ENCODE data around the gene MYOT. TPM values are rescaled to one million over a fixed set of nuclear protein-coding genes. Genes with fewer than 3 reads are reported as not detected.
A peak's percentile ranks its signal among the peaks of the same experiment; 100 is the strongest.

The MYOT gene
- total RNA-seq, 1 donor from 2014 or later: 5.4 TPM

DNA sequence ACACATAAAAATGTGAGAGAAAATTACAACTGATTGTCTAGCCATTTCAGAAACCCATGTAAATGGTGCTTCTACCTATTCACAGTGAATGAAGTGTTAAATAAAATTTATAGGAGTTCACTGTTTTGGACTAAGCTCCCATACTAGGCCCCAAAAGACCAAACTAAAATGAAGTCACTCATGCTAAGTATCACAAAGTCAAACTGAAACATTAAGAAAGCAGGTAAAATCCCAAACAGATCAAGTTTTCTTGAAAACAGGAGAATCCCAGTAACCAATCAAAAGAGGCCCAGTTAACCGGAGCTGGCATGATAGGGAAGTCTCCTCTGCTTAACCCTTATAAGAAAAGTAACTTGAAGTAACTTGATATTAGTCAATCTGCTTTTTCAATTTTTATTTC, 35.2 kb upstream of the MYOT start:
- intact Hi-C loops (cut with DNase I): no loop called here
- DNase-seq (ENCODE audit: extremely low spot score in 2 of 2): no peak
- H3K27ac ChIP-seq: peak overlapping the region; percentile 14
- H3K36me3 ChIP-seq: no peaks in the 10 kb centered on the region
- H3K4me1 ChIP-seq: peaks cover 25% of the 10 kb centered on the region
- no peaks in the 10 kb centered on the region for H3K27me3 ChIP-seq
- no peak for TF ChIP-seq POLR2AphosphoS5 (IDR thresholded peaks at IDR 0.05; ENCODE audit: insufficient read depth in 1 of 2, low read depth in 1 of 2)
- no peak for TF ChIP-seq POLR2A (IDR thresholded peaks at IDR 0.05)
- no peak for TF ChIP-seq CTCF (IDR thresholded peaks at IDR 0.05)
- no peak overlapping the region for H3K4me3 ChIP-seq
- H3K9me3 ChIP-seq: no peaks in the 10 kb centered on the region

- TF ChIP-seq CTCF (IDR thresholded peaks at IDR 0.05) (no peak), POLR2A (IDR thresholded peaks at IDR 0.05) (no peak), POLR2AphosphoS5 (IDR thresholded peaks at IDR 0.05; ENCODE audit: insufficient read depth in 1 of 2, low read depth in 1 of 2) (peak in 1 of 2 donors; percentile 91)
- intact Hi-C loops (cut with DNase I): no loop called here
- Histone ChIP-seq H3K4me3 (no peak overlapping the region), H3K4me1 (peaks cover 25% of the 10 kb centered on the region), H3K27me3 (no peaks in the 10 kb centered on the region), H3K27ac (no peak overlapping the region), H3K36me3 (no peaks in the 10 kb centered on the region), H3K9me3 (no peaks in the 10 kb centered on the region)
- no peak for DNase-seq (ENCODE audit: extremely low spot score in 2 of 2)
These were observed 34.2 kb upstream of the MYOT start for GRCh38 chr5:137833463-137833862.

GRCh38 chr5:137834498-137835049, 33.1 kb upstream of the MYOT start:
- Histone ChIP-seq H3K4me1 (peaks cover 25% of the 10 kb centered on the region), H3K36me3 (no peaks in the 10 kb centered on the region), H3K27me3 (no peaks in the 10 kb centered on the region), H3K27ac (no peak overlapping the region), H3K9me3 (no peaks in the 10 kb centered on the region), H3K4me3 (no peak overlapping the region)
- DNase-seq (ENCODE audit: extremely low spot score in 2 of 2): no peak
- intact Hi-C loops (cut with DNase I): no loop called here
- TF ChIP-seq POLR2AphosphoS5 (IDR thresholded peaks at IDR 0.05; ENCODE audit: insufficient read depth in 1 of 2, low read depth in 1 of 2) (no peak), POLR2A (IDR thresholded peaks at IDR 0.05) (no peak), CTCF (IDR thresholded peaks at IDR 0.05) (no peak)

- H3K4me1 ChIP-seq: peaks cover 25% of the 10 kb centered on the region
- no peaks in the 10 kb centered on the region for H3K36me3 ChIP-seq
- no peak overlapping the region for H3K27ac ChIP-seq
- H3K4me3 ChIP-seq: no peak overlapping the region
- H3K27me3 ChIP-seq: no peaks in the 10 kb centered on the region
- intact Hi-C loops (cut with DNase I): no loop called here
- DNase-seq (ENCODE audit: extremely low spot score in 2 of 2): no peak
- TF ChIP-seq CTCF (IDR thresholded peaks at IDR 0.05): no peak
- TF ChIP-seq POLR2A (IDR thresholded peaks at IDR 0.05): no peak
- TF ChIP-seq POLR2AphosphoS5 (IDR thresholded peaks at IDR 0.05; ENCODE audit: insufficient read depth in 1 of 2, low read depth in 1 of 2): no peak
- H3K9me3 ChIP-seq: no peaks in the 10 kb centered on the region
These were observed 31.4 kb upstream of the MYOT start for GRCh38 chr5:137836298-137836697.

DNA sequence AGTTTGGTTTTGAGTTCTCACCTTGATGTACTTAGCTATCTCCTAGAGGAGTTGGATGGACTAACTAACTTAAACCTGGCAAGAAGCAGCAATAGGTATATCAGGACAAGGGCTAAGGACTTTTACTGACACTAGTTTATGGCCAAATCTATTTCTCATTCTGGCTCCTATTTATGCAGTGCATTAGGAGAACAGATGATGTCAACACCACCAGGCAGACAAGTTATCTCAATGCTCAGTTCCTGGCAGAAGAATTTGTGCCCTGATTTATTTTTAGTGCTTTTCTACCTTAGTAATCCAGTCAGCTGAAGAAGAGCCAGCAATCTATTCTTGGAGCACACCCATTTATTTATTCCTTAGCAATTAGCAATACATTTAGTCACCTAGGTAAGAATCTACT, 30.7 kb upstream of the MYOT start:
- no peak for DNase-seq (ENCODE audit: extremely low spot score in 2 of 2)
- Histone ChIP-seq H3K27me3 (no peaks in the 10 kb centered on the region), H3K9me3 (no peaks in the 10 kb centered on the region), H3K27ac (peak overlapping the region; percentile 1), H3K4me3 (no peak overlapping the region), H3K4me1 (peaks cover 19% of the 10 kb centered on the region), H3K36me3 (no peaks in the 10 kb centered on the region)
- no peak for TF ChIP-seq POLR2A (IDR thresholded peaks at IDR 0.05)
- peak in 1 of 2 donors; percentile 81 for TF ChIP-seq POLR2AphosphoS5 (IDR thresholded peaks at IDR 0.05; ENCODE audit: insufficient read depth in 1 of 2, low read depth in 1 of 2)
- intact Hi-C loops (cut with DNase I): no loop called here
